C4-2B (cell line): ENCODE data around the gene BTC.
"Not testable (repeated sequence)": the region's sequence is repeated elsewhere in the genome, so short reads cannot be mapped to it uniquely, and the experiment has no call there.

Experiments
- H3K27ac ChIP-seq: fragments of 450-650 bp; 2 replicates; pipeline ENCODE4 v1.5.1; 2017
- ZFX ChIP-seq: fragments of 450-650 bp; IDR thresholded peaks from 2 replicates; pipeline ENCODE4 v1.6.1; 2017
- TF ChIP-seq, protein P1 (sequence below): fragments of 450-650 bp; conservative IDR thresholded peaks from 2 replicates; pipeline ENCODE4 v1.5.1; 2017; ENCODE audit warnings: mild to moderate bottlenecking

BTC gene

DNA sequence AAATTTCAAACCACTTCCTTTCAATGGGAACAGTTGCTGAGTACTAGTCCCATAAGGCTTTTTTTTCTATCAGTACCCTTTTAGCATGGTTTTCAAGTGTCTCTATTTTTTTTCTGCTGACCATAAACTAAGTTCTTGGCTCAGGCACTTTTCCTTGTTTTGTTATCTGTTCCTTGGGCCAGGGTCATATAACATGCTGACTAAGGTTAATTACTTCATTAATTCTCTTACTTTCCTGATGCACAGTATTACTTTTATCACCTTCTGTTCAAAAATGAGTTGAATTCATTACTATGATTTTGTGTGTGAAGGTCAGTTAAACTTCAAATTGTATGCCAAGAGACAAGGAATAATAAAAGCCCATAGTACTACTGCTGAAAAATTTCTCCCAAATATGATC is 19.7 kb upstream of the BTC start:
- H3K27ac ChIP-seq, result no peak overlapping the region
- TF ChIP-seq, protein P1, sequence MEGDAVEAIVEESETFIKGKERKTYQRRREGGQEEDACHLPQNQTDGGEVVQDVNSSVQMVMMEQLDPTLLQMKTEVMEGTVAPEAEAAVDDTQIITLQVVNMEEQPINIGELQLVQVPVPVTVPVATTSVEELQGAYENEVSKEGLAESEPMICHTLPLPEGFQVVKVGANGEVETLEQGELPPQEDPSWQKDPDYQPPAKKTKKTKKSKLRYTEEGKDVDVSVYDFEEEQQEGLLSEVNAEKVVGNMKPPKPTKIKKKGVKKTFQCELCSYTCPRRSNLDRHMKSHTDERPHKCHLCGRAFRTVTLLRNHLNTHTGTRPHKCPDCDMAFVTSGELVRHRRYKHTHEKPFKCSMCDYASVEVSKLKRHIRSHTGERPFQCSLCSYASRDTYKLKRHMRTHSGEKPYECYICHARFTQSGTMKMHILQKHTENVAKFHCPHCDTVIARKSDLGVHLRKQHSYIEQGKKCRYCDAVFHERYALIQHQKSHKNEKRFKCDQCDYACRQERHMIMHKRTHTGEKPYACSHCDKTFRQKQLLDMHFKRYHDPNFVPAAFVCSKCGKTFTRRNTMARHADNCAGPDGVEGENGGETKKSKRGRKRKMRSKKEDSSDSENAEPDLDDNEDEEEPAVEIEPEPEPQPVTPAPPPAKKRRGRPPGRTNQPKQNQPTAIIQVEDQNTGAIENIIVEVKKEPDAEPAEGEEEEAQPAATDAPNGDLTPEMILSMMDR, result no peak
- no peak for TF ChIP-seq ZFX

DNA sequence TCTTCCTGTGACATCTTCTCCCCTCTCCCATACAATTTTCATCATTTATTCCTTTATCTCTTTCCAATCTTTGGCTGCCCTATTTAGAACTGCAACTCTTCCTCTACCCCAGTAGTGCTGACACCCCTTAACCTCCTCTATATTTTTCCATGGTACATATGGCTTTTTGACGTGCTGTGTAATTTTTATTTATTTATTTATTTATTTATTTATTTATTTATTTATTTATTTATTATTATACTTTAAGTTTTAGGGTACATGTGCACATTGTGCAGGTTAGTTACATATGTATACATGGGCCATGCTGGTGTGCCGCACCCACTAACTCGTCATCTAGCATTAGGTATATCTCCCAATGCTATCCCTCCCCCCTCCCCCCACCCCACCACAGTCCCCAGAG is 17.7 kb upstream of the BTC start:
- H3K27ac ChIP-seq, result not testable (repeated sequence)

DNA sequence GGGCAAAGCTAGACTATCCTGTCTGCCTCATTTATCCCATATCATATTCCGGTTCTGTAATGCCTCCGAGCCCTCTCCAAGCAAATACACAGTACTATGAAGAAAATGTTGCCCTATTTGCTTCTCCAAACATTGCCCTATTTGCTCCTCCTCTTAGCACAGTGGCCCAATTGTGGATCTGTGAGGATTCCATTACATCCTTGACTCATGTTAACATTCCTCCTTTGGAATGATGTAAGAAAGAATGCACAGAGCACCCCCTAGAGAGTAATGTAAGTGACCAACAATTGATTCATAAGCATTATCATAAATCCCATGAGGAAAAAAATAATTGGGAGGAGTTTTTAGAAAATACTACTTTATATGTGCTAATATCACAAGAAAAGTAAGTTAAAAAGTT is 11.3 kb upstream of the BTC start:
- TF ChIP-seq, protein P1, result peak; percentile 20
- no peak for TF ChIP-seq ZFX

DNA sequence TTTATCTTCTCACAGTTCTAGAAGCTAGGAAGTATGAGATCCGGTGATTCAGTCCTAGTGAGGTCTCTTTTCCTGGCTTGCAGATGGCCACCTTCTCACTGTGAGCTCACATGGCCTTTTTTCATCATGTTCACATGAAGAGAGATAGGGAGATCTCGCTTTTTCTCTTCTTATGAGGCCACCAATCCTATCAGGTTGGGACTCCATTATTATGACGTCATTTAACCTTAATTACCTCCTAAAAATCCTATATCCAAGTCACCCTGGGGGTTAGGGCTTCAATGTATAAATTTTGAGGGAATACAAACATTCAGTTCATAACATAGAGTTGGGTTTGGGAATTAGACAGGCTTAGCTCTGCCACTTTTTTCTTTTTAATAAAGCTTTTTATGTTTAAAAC is 6.0 kb upstream of the BTC start:
- no peak for TF ChIP-seq ZFX
- H3K27ac ChIP-seq, result no peak overlapping the region

More for the DNA sequence above, 11.3 kb upstream of the BTC start:
- H3K27ac ChIP-seq, result no peak overlapping the region

DNA sequence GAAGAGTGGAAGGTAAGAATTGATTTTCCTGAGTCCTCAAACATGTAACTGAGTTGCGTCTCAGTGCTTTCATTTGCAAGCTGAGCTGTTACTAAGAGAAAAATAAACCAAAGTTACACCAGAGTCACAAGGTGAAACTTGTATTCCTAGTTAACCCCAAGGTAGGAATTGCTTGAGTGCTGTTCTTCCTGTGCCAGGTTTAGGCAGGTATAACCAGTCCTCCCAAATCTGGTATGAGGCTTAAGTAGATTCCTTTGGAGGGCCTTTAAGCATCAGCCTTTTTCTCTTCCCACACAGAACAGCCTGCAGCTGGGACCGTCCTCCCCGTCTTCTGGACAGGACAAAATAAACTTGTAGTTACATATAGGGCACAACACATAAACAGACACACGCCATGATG is 2.3 kb upstream of the BTC start:
- TF ChIP-seq, protein P1, result no peak
- H3K27ac ChIP-seq, result no peak overlapping the region

DNA sequence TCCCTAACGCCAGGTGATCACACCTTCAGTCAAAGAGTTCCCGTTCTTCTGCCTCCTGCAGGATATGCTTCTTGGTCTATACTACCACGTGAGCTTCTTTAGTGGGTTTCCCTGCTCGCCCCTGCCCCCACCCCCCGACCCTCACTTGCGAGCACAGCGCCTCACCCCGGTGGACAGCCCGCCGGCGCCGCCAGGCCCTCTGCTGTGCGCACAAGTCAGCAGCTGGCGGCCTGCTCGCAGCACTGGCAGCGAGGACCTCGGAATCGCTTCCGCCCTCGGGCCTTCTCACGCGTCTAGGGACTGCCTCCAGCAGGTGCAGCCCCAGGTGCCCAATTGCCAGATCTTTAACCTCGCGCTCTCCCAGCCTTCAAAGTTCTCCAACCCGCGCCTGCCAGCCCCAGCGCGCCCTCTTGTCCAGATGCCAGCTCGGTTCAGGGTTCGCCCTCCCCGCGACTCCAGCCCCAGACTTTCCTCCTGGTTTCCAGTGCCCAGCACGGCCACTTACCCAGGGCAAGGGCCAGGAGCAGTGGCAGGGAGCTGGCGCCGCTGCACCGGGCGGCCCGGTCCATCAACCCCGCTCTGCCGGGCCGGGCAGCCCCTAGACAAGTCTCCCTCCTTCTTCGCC is 454 bp downstream of the BTC start:
- H3K27ac ChIP-seq, result peak overlapping the region; percentile 37
- TF ChIP-seq ZFX, result peak; percentile 27; the same call in 1 of the 2 replicates
- TF ChIP-seq, protein P1, result no peak

DNA sequence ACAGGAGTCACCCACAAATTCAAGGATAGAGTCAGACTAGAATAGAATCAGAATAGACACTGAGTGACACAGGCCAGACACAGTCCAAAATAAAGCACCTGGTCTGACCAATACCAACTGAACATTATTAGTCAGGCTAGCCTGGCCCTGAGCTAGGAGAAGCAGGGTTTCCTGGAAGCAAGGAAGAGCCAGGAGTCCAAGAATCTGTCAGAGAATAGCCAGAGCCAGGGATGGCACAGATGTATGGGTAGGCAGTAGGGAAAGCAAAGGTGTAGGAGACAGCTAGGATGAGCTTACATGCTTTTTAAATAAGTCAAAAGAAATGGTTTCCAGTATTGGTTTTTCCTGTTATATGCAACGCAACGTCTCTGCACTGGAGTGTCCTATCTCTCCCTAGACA is 3.7 kb downstream of the BTC start:
- H3K27ac ChIP-seq, result no peak overlapping the region
- TF ChIP-seq, protein P1, result no peak
- TF ChIP-seq ZFX, result no peak

DNA sequence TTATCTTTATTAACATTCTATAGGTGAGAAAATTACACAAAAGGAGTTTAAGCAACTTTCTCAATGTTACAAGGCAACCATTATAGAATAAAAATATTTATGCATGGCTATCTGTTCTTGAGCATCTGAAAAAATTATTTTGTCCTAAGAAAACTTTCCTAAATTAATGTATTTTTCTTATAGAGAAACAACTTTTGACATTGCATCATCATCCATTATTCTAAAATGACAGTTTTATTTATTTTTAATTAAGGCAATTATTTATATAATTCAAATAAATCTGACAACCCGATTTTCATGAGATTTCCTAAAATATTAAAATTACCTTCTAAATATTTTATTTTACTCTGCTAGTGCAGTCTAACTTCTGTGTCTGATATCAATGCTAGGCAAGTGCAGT is 4.8 kb downstream of the BTC start:
- TF ChIP-seq ZFX, result no peak
- TF ChIP-seq, protein P1, result no peak
- H3K27ac ChIP-seq, result no peak overlapping the region
